Hematopoietic multipotent progenitor cell treated with erythropoietin and hydrocortisone succinate and interleukin-3 and kit ligand, for 8 days (in vitro differentiated cells): ENCODE results near the gene GRN.
"Not testable (repeated sequence)": the region's sequence is repeated elsewhere in the genome, so short reads cannot be mapped to it uniquely, and the experiment has no call there.

Source experiments
- DNase-seq: peaks from one replicate; pipeline ENCODE4 v3.0.0-alpha.2; 2015

Gene GRN

GRCh38 chr17:44322236-44322895 is 22.7 kb upstream of the GRN start:
- DNase-seq = no peak

GRCh38 chr17:44323359-44324091 is 21.6 kb upstream of the GRN start:
- peak; percentile 29 for DNase-seq

GRCh38 chr17:44324092-44324570 is 21.0 kb upstream of the GRN start:
- DNase-seq = peak; percentile 6

DNA sequence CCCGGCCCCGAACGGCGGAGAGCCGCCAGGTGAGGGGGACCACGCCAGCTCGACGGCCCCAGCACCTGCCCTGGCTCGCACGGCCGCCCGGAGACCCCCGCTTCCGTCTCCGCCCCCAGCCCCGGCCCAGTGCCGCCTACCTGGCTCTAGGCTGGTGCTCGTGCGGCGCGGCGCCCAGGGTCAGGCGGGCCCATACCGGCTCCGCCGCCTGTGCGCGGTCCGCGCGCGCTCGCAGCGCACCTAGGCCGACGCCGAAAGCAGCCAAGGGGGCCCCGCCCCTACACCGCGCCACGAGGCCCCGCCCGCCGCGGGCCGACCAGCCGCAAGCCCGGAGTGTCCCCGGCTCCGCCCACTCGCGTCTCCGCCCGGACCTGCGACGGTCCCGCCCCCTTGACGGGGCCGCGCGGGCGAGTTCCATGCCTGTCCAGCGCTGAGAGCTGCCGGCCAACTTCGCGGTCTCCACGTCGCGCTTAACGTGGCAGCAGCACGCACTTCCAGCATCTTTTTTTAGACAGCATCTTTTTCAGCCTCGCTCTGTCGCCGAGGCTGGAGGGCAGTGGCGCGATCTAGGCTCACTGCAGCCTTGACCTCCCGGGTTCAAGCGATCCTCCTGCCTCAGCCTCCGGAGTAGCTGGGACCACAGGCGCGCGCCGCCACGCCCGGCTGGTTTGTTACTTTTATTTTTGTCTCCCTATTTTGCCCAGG is 20.4 kb upstream of the GRN start, which contains the start of gene SLC25A39:
SLC25A39 (minus strand) TSS at position 253 of the 705 bp plus-strand sequence. CDS start 1,261 bp downstream, outside the sequence.
- peak; percentile 90 for DNase-seq

- peak; percentile 95 for DNase-seq
Observed at GRCh38 chr17:44326861-44327444, 18.1 kb upstream of the GRN start.

DNA sequence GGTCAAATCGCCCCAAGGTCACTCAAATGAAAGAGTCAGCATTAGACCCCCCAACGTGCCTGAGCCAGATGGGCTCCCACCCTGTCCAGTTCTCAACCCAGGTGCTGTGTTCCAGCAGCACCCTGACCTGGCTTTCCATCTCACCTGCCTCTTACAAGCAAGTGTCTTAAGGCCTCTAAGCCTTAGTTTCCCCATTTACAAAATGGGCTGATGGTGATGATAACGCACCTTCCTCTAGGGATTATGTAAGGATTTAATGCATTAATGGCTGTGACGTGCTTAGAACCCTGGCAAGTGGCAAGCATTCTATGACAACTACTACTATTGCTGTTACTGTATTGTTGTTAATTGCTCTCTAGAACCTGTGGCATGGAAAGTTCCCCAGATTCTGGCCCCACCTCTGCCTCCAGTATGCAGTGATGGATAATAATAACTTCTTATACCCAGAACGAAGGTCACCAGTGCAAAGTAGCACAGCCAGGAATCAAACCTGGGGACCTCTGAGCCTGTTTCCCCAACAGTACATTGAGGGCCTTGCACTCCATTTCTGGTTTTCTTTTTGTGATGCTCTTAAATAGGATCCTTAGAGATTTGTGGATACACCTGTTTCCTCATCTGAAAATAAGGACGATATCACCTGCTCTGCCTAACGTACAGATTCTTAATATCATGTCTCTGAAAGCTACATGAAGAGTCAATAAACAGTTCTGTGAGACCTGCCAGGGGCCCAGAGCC is 17.2 kb upstream of the GRN start:
- no peak for DNase-seq

- not testable (repeated sequence) for DNase-seq
Observed at GRCh38 chr17:44329516-44329915, 15.6 kb upstream of the GRN start.

- DNase-seq = not testable (repeated sequence)
Observed at GRCh38 chr17:44330263-44330662, 14.8 kb upstream of the GRN start.

- DNase-seq = peak; percentile 90
Observed at GRCh38 chr17:44331249-44331760, 13.8 kb upstream of the GRN start.

DNA sequence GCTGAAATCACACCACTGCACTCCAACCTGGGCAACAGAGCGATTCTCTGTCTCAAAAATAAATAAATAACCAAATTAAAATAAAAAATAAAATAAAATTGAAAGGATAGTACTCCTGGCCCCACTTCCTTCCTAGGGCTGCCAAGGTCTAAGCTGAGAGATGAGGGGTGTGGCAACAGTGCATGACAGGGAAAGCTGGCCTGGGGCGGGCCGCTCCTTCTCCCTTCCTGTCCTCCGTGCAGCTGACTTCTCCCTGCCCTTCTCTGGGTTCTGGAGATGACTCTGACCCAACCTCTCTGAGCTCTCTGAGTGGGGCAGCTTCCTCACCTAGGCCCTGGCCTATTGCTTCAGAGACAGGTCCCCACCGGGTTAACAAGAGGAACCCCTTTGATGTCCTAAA is 11.7 kb upstream of the GRN start:
- no peak for DNase-seq

DNA sequence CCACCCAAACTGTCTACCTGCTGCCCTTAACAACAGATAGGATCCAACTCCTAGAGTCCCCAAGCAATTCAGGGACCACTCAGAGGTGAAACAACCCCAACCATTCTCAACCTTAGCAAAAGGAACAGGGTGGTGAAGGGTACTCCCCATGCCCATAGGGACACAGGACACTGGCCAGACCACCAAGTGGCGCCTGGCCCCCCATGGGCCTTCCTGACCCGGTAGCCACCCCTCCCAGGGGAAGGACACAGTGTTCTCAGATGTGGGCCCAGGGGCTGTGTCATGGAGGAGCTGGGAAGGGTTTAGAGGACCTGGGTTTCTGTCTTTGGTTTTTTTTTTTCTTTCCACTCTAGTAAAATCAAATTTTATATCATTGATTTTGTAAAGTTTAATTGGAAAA is 10.8 kb upstream of the GRN start:
- DNase-seq = no peak

DNA sequence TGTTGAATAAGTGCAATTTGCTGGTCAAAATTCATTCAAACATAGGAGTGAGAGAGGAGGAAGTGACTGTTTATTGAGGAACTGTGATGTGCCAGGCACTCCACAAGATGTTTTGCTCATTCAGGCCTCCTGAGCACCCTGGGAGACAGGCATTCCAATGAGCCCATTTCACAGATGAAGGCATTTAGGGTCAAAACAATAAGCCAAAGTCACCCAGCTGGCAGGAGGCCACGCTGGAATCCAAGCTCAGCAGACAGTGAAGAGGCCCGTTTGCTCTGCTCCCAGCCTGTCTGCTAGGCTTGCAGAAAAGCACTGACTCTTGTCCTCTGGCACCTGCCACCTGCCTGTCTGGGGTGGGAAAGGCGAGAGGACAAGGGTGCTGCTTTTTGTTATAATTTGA is 10.4 kb upstream of the GRN start:
- DNase-seq = no peak

DNA sequence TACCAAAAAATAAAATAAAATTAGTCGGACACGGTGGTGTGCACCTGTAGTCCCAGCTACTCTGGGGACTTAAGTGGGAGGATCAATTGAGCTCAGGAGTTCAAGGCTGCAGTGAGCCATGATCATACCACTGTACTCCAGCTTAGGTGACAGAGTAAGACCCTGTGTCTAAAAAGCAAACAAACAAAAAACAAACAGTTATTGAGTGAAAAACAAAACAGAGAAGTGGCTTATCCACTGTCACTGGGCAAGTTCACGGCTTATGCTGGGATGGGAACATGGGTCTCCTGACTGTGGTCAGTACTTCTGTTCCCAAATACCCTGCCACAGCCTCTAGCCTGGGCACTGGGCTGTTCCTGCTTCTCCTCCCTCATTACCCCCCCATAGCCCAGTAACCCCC is 9.5 kb upstream of the GRN start:
- no peak for DNase-seq

GRCh38 chr17:44335968-44336367 is 9.1 kb upstream of the GRN start:
- no peak for DNase-seq

GRCh38 chr17:44338702-44339101 is 6.4 kb upstream of the GRN start:
- DNase-seq = no peak

- peak; percentile 55 for DNase-seq
Observed at GRCh38 chr17:44340553-44340952, 4.5 kb upstream of the GRN start.

DNA sequence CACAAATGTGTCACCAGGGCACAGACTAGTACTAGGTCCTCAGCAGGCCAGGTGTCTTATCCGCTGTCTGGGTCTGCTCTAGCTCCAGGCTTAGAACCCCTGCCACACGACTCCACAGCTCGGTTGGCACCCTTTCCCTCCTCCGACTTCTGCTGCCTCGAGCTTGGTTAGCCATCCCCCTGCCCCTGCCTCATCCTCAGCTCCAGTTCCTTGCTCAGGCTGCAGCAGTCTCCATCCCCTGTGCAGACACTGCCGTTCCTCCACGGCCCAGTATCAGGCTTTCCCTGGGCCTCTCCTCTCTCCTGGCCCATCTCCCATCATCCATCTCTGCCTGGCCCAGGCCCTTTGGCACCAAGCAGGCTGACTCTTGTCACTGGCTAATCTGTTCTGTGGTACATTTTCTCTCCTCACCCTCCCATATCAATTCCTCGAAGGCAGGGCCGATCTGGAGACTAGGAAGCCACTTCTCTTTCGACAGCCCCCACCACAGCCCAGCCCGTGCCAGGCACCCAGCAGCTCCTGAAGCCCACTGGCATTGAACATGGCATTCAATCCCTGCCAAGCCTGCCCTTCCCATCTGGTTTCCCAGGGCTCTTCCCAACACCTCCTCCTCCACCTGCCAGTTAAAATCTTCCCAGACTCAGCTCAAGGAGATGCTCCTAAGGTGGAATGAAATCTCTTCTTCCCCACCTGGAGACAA is 1.4 kb upstream of the GRN start:
- no peak for DNase-seq

GRCh38 chr17:44345454-44346026 is 438 bp downstream of the GRN start:
- peak; percentile 66 for DNase-seq

DNA sequence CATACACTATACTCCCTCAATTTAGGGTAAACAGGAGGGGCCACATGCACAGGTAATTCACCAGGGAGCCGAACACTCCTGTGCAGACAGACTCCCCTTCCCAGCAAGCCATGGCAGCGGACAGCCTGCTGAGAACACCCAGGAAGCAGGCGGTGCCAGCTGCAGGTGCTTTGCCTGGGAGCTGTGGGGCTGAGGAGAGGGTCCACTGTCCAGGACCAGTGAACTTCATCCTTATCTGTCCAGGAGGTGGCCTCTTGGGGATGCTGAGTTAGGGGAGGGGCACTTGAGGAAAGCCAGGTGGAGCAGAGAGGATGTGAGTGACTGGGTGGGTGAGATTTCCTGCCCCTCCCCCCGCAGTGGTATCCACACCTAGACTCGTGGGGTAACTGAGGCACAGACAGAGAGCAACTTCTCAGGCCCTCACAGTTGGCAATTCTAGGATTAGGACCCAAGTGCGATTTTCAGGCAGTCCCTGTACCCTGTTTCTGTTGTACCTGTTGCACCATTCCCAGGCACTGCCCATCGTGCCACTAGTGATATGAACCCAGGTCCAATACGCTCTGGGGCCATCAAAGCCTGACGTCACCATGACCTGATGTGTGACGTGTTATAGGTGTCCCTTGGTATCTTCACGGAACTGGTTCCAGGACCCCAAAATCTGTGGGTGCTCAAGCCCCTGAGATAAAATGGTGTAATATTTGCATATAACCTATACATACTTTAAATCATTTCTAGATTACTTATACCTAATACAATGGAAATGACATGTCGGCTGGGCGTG is 1.2 kb downstream of the GRN start:
- DNase-seq = no peak
